GM23248 (cell line): ENCODE data around the gene MYO1E. TPM values are rescaled to one million over a fixed set of nuclear protein-coding genes. Genes with fewer than 3 reads are reported as not detected.
A peak's percentile ranks its signal among the peaks of the same experiment; 100 is the strongest.

ENCODE experiments used
- DNase-seq: peaks from one replicate; pipeline ENCODE4 v3.0.0-alpha.2; 2015
- H2AFZ ChIP-seq: fragments of 200-600 bp; sonication (generic); 2 replicates; pipeline ENCODE4 v1.6.1; 2016; ENCODE audit warnings: antibody characterized with exemption
- H3F3A ChIP-seq: fragments of 200-600 bp; sonication (generic); 2 replicates; pipeline ENCODE4 v1.6.1; 2016; ENCODE audit warnings: mild to moderate bottlenecking, antibody characterized with exemption, mixed run types; ENCODE audit not compliant: insufficient read depth
- H3K27ac ChIP-seq: fragments of 200-600 bp; sonication (generic); 2 replicates; pipeline ENCODE4 v1.5.1; 2016; ENCODE audit warnings: mild to moderate bottlenecking
- H3K27me3 ChIP-seq: fragments of 200-600 bp; sonication (generic); replicated peaks from 2 replicates; pipeline ENCODE4 v1.6.1; 2016; ENCODE audit warnings: mild to moderate bottlenecking; ENCODE audit not compliant: insufficient read depth
- H3K36me3 ChIP-seq: fragments of 200-600 bp; sonication (generic); 2 replicates; pipeline ENCODE4 v1.6.1; 2016; ENCODE audit warnings: low read depth, mild to moderate bottlenecking
- H3K4me1 ChIP-seq: fragments of 200-600 bp; sonication (generic); 2 replicates; pipeline ENCODE4 v1.6.1; 2016; ENCODE audit warnings: mild to moderate bottlenecking; ENCODE audit not compliant: insufficient read depth
- H3K4me2 ChIP-seq: fragments of 200-600 bp; sonication (generic); one replicate; pipeline ENCODE4 v1.6.1; 2016; ENCODE audit warnings: mild to moderate bottlenecking; ENCODE audit not compliant: unreplicated experiment
- H3K4me3 ChIP-seq: fragments of 200-600 bp; sonication (generic); 2 replicates; pipeline ENCODE4 v1.5.1; 2016; ENCODE audit warnings: mild to moderate bottlenecking
- H3K79me2 ChIP-seq: fragments of 200-600 bp; sonication (generic); 2 replicates; pipeline ENCODE4 v1.6.1; 2016; ENCODE audit warnings: mild to moderate bottlenecking; ENCODE audit not compliant: insufficient read depth
- H3K9ac ChIP-seq: fragments of 200-600 bp; sonication (generic); 2 replicates; pipeline ENCODE4 v1.6.1; 2016; ENCODE audit warnings: mild to moderate bottlenecking
- H3K9me2 ChIP-seq: fragments of 200-600 bp; sonication (generic); 2 replicates; pipeline ENCODE4 v1.6.1; 2016; ENCODE audit warnings: mixed run types, mild to moderate bottlenecking, moderate library complexity; ENCODE audit not compliant: insufficient read depth
- H3K9me3 ChIP-seq: fragments of 200-600 bp; sonication (generic); one replicate; pipeline ENCODE4 v1.6.1; 2017; ENCODE audit warnings: low read depth
- H4K20me1 ChIP-seq: fragments of 200-600 bp; sonication (generic); 2 replicates; pipeline ENCODE4 v1.6.0; 2016; ENCODE audit not compliant: insufficient read depth
- EZH2 ChIP-seq: fragments of 200-600 bp; sonication (generic); IDR thresholded peaks from 2 replicates; pipeline ENCODE4 v1.6.1; 2018; ENCODE audit warnings: antibody characterized with exemption, mild to moderate bottlenecking; ENCODE audit not compliant: insufficient read depth, poor library complexity, severe bottlenecking
- EZH2phosphoT487 ChIP-seq: fragments of 200-600 bp; sonication (generic); IDR thresholded peaks from 2 replicates; pipeline ENCODE4 v1.6.1; 2018; ENCODE audit warnings: antibody characterized with exemption, moderate library complexity, mild to moderate bottlenecking, low read depth; ENCODE audit not compliant: insufficient read depth
- WGBS, 2 experiments: methylation state at CpG; one replicate each; pipeline ENCODE4 v1.1.6; 2015 to 2017; ENCODE audit warnings: low lambda C conversion rate in 2 of 2, low coverage in 1 of 2; ENCODE audit errors: missing lambda C conversion rate in 2 of 2; 5-methylcytosine and 5-hydroxymethylcytosine counted together
- in situ Hi-C: fragments of 300-500 bp; cut with MboI; formaldehyde crosslinking; loops from 2 replicates; pipeline ENCODE4 v1.15.0; 2020
- polyA plus RNA-seq: library from polyadenylated mRNA; unstranded; fragments of >200 nt; fragmentation: Nextera tagmentation; extraction: Ambion mirVana; gene quantifications from 2 replicates; pipeline ENCODE4 v1.2.1, GENCODE V29; 2016
- total RNA-seq: library from RNA; depleted of rRNA; stranded (reverse); fragments of >200 nt; shearing (Covaris generic); gene quantifications from 2 replicates; pipeline ENCODE4 v1.2.3, GENCODE V29; 2014

MYO1E gene
- total and polyA plus RNA-seq, 2 experiments from 2014 or later: 155 to 190 TPM

- H2AFZ ChIP-seq: no peak overlapping the region
- H3K79me2 ChIP-seq: peaks cover 89% of the 10 kb centered on the region
- H3K27me3 ChIP-seq: no peaks in the 10 kb centered on the region
- H3K4me3 ChIP-seq: no peak overlapping the region
- DNase-seq: no peak
- H3K4me1 ChIP-seq: peaks cover 67% of the 10 kb centered on the region
- H3K9ac ChIP-seq: no peak overlapping the region
- no peaks in the 10 kb centered on the region for H3K36me3 ChIP-seq
- peak overlapping the region; percentile 95; the same call in 1 of the 2 replicates for H3K27ac ChIP-seq
- in situ Hi-C loops: no loop called here
- 96 to 97% methylated on average over 8 to 9 of the region's 9 CpGs for WGBS, 2 experiments
- TF ChIP-seq EZH2phosphoT487: no peak
- no peak for TF ChIP-seq EZH2
- no peaks in the 10 kb centered on the region; the same call in 1 of the 2 replicates for H3K9me2 ChIP-seq
- no peaks in the 10 kb centered on the region for H3K9me3 ChIP-seq
- H4K20me1 ChIP-seq: no peaks in the 10 kb centered on the region
- no peak overlapping the region for H3K4me2 ChIP-seq
- peaks cover 64% of the 10 kb centered on the region for H3F3A ChIP-seq
Measured at GRCh38 chr15:59303633-59304032, 69.0 kb downstream of the MYO1E start.

GRCh38 chr15:59303136-59303535, 69.5 kb downstream of the MYO1E start:
- H3F3A ChIP-seq: peaks cover 69% of the 10 kb centered on the region
- H3K9ac ChIP-seq: no peak overlapping the region
- no peaks in the 10 kb centered on the region for H4K20me1 ChIP-seq
- no peak overlapping the region for H3K4me2 ChIP-seq
- no peaks in the 10 kb centered on the region for H3K36me3 ChIP-seq
- no peaks in the 10 kb centered on the region for H3K27me3 ChIP-seq
- TF ChIP-seq EZH2phosphoT487 (no peak), EZH2 (no peak)
- H3K4me3 ChIP-seq: no peak overlapping the region
- no peak for DNase-seq
- H3K4me1 ChIP-seq: peaks cover 72% of the 10 kb centered on the region
- no peak overlapping the region for H3K27ac ChIP-seq
- 97 to 98% methylated on average over 8 of the region's 8 CpGs for WGBS, 2 experiments
- peaks cover 89% of the 10 kb centered on the region for H3K79me2 ChIP-seq
- no peaks in the 10 kb centered on the region for H3K9me3 ChIP-seq
- in situ Hi-C loops: no loop called here
- H3K9me2 ChIP-seq: no peaks in the 10 kb centered on the region; the same call in 1 of the 2 replicates
- H2AFZ ChIP-seq: no peak overlapping the region

GRCh38 chr15:59301527-59301926, 71.1 kb downstream of the MYO1E start:
- H4K20me1 ChIP-seq: no peaks in the 10 kb centered on the region
- DNase-seq: no peak
- H3K36me3 ChIP-seq: no peaks in the 10 kb centered on the region
- peaks cover 78% of the 10 kb centered on the region for H3K4me1 ChIP-seq
- H2AFZ ChIP-seq: no peak overlapping the region
- no peaks in the 10 kb centered on the region for H3K27me3 ChIP-seq
- H3K27ac ChIP-seq: peak overlapping the region; percentile 4; the same call in 1 of the 2 replicates
- peaks cover 76% of the 10 kb centered on the region for H3F3A ChIP-seq
- no peak for TF ChIP-seq EZH2
- no peak for TF ChIP-seq EZH2phosphoT487
- no peak overlapping the region for H3K4me2 ChIP-seq
- no peak overlapping the region for H3K9ac ChIP-seq
- no peak overlapping the region for H3K4me3 ChIP-seq
- H3K79me2 ChIP-seq: peaks cover 88% of the 10 kb centered on the region
- H3K9me3 ChIP-seq: no peaks in the 10 kb centered on the region
- no peaks in the 10 kb centered on the region; the same call in 1 of the 2 replicates for H3K9me2 ChIP-seq
- 88 to 89% methylated on average over 6 of the region's 6 CpGs for WGBS, 2 experiments
- in situ Hi-C loops: no loop called here

GRCh38 chr15:59300618-59301139, 72.0 kb downstream of the MYO1E start:
- H4K20me1 ChIP-seq: no peaks in the 10 kb centered on the region
- no peak overlapping the region for H2AFZ ChIP-seq
- H3K36me3 ChIP-seq: no peaks in the 10 kb centered on the region
- peaks cover 82% of the 10 kb centered on the region for H3K79me2 ChIP-seq
- H3F3A ChIP-seq: peaks cover 77% of the 10 kb centered on the region
- peaks cover 80% of the 10 kb centered on the region for H3K4me1 ChIP-seq
- H3K9ac ChIP-seq: peak overlapping the region; percentile 62
- peak overlapping the region; percentile 98 for H3K27ac ChIP-seq
- 28 to 30% methylated on average over 6 of the region's 6 CpGs for WGBS, 2 experiments
- in situ Hi-C loops: no loop called here
- TF ChIP-seq EZH2 (no peak), EZH2phosphoT487 (no peak)
- H3K9me3 ChIP-seq: no peaks in the 10 kb centered on the region
- H3K9me2 ChIP-seq: no peaks in the 10 kb centered on the region; the same call in 1 of the 2 replicates
- H3K27me3 ChIP-seq: no peaks in the 10 kb centered on the region
- no peak for DNase-seq
- H3K4me2 ChIP-seq: peak overlapping the region; percentile 74
- H3K4me3 ChIP-seq: peak overlapping the region; percentile 54
